HPDE6-E6E7 (cell line): ENCODE results near the gene NCOA1.
"Not testable (repeated sequence)": the region's sequence is repeated elsewhere in the genome, so short reads cannot be mapped to it uniquely, and the experiment has no call there.

ENCODE experiments used
- DNase-seq: peaks from one replicate; pipeline ENCODE4 v3.0.0; 2011; ENCODE audit warnings: missing footprints; ENCODE audit errors: extremely low spot score

NCOA1 gene

DNA sequence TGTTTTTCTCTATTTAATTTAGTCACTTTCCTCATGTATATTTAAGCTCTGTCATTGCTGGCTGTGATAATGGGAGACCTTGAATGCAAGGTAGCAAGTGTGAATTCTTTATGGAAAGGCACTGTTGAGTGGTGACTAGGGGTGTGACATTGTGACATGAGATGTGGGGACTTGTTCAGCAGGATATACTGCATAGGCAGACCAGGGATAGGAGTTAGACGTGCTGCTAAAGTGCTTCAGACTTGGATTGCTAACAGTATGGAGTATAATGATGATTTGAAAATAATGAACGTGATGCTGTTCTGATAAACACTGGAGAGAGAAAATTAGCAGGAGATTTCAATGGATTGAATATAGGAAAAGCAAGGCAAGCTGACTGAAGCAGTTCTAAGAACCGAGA lies 135.1 kb downstream of the NCOA1 start:
- DNase-seq = no peak

DNA sequence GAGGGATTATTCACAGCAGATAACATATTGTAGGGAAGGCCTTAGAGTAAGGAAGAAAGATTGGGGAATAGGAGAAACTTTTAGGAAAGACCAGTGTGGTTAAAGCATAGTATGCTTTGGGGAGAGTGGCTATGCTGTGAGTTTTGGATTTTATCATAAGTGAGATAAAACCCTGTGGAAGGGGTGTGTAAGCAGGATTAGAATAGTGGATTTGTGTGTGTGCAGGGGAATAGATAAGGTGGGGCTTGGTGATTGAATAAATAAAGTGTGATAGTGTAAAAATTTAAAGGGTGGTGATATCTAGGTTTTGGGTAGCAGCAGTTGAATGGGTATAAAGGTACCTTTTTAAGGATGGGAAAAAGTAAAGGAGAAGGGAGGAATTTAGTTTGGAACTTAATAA lies 137.7 kb downstream of the NCOA1 start:
- no peak for DNase-seq

DNA sequence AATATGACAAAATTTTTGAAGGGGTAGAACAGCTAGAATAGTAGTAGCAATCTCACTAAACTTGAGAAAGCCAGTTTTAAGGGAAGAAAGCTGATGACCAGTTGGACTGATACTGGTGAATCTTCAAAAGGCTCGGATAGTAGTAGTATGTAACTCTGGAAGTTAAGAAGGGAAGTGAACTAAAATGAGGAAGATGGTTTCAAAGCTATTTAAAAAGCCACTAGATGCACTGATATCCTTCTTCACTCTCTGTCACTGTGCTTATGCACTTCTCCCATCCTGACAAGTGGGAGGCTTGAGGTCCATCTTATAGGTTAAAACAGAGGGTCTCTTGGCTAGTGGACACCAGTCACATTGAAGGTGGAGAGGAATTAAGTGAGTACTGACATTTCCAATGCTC lies 141.1 kb downstream of the NCOA1 start:
- DNase-seq = no peak

DNA sequence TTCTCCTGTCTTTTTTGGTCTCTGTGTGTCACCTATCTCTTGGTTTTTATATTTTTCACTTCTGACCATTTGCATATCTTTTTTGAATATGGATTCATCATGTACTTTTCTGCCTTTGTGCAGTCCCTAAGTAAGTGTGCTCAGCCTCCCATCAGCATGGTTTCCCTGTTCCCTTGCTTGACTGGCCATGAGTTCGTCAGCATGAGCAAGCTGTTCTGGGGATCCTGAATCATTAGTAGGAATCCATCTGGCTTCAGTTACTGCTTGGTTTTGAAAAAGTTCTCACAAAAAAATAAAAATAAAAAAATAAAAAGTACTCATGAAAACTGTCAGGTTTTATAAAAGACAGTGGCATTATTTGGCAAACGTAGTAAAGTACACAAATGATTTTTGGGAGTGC lies 144.1 kb downstream of the NCOA1 start:
- DNase-seq = no peak

DNA sequence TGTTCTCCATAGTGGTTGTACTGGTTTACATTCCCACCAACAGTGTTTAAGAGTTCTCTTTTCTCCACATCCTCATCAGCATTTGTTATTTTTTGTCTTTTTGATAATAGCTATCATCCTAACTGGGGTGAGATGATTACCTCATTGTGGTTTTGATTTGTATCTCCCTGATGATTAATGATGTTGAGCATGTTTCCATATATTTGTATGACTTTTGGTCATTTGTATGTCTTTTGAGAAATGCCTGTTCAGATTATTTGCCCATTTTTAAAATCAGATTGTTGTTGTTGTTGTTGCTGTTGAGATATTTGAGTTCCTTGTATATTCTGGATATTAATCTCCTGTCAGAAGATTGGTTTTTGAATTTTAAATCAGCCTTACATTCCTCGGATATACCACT lies 147.5 kb downstream of the NCOA1 start:
- no peak for DNase-seq

DNA sequence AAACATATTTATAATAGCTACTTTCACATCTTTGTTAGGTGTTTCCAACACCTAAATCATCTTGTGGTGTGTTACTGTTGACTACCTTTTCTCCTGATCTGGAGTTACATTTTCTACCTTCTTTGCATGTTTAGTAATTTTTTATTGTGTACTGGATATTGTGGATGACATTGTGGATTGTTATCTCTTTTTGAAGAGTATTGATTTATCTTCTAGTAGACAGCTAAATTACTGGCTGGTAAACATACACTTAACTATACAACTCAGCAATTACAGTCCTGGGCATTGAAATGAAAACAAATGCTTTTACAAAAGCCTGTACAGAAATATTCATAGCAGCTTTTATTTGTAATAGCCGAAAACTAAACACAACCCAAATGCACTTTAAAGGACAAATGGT lies 151.3 kb downstream of the NCOA1 start:
- no peak for DNase-seq

DNA sequence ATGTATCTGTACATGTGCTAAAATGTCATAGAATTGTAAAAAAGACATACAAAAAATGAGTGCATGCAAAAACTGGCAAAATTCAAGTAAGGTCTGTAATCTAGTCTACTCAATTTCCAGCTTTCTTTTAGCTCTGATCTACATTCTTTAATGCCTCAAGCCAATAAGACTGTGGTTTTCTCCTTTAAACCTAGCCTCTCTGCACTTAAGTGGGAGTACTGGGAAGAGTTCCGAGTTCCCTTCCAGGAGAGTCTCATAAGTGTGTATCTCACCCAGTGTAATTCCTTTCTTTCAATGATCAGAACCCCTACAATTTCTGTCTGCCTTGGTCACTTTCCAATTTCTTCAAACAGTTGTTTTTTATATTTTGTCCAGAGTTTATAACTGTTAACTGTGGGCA lies 152.0 kb downstream of the NCOA1 start:
- no peak for DNase-seq

DNA sequence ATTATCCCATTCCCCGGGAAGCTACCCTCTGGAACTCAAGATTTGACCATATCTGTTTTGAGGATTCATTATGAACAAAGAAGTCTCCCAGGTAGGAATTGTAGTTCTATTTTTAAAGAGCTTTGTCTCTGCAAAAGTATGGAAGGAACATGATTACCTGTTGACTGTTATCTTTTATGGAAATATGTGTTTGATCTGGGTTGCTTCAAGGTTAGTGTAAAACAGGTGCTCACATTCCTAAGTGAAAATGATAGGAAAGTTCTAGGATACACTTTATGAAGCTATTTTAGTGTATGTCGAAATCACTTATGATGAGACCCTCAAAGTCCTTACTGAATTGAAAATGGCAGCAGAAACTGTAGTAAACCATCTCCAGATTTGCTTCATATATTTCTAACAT lies 153.0 kb downstream of the NCOA1 start:
- no peak for DNase-seq

DNA sequence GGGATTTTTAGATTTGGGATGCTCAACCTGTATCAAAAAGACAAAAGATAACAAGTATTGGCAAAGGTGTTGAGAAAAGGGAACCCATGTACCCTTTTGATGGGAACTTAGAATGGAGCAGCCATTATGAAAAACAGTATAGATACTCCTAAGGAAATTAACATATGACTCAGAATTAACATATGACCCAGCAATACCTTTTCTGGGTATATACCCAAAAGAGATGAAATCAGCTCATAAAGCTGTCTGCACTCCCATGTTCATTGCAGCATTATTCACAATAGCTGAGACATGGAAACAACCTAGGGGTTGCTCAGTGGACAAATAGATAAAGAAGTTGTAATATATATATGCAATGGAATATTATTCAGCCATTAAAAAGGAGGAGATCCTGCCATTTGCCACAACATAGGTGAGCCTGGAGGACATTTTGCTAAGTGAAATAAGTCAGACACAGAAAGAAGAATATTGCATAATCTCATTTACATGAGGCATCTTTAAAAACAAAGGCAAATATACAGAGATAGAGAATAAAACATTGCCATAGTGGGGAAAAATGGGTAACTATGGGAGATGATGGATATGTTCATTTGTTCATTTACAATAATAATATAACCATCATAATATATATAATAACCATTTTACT lies 160.1 kb downstream of the NCOA1 start:
- DNase-seq = no peak

DNA sequence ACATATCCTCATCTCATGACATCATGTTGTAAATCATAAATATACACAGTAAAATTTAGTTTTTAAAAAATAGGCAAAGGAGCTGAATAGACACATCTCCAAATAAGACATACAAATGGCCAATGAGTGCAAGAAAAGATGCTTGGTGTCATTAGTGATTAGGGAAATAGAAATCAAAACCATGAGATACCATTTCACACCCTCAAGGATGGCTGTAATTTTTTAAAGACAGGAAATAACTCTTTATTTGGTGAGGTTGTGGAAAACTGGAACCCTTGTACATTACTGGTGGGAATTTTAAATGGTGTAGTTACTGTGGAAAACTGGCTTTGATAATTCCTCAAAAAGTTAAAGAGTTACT lies 160.6 kb downstream of the NCOA1 start:
- no peak for DNase-seq

DNA sequence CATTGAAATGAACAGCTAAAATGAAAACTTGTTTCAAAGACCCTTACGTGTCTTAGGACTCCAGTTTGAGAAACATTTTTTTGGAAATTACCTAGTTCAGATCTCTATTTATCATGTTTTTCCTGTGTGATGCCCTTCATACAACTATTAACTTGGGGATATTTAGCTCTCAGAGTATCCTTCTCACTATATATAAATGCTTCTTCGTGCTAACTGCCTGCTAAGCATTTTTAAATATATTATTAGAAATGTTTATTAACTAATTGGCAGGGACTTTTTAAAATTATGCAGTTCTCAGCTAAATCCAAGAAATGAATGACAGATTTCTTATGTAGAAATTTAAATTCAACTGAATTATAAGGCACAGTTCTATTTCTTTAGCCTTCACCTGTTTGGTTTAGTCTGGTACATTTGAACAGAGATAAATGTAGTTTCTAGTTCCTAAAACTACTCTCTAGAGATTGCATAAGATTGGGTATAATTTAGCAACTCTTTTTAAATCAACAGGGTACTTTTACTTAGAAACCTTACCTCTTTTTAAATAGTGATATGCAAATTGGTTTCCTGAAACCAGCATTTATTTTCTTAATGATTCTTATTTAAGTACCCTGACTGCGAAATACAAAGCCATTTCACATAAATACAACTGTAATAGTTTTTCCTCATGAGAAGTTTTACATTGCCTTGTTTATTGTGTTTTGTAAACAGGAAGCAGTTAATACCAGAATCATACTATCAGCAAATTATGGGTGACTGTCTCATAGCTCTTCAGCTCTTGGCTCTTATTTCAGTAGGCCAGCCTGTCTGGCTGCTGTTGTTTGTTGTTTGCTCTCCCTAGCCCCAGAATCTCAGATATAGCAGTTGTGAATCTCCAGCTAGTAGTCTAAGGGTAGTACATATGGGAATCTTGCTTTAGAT lies 161.5 kb downstream of the NCOA1 start:
- DNase-seq = no peak

DNA sequence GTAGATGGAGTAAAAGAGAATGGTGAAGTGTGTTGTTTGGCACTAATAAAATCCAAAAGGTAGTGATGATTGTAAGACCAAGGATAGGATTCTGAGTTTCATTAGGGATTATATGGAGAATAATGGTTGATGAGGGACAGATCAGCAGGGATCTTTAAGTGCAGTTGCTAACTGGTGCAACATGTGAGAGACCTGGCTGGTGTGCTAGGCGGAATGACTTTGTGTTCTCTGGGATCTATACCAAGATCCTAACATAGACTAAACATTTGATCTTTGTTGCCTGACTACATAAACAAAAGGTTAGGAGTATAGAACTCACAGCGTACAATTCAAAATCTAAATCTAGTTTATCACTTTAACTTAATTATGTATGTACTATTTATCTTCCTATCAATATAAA lies 166.8 kb downstream of the NCOA1 start:
- no peak for DNase-seq

DNA sequence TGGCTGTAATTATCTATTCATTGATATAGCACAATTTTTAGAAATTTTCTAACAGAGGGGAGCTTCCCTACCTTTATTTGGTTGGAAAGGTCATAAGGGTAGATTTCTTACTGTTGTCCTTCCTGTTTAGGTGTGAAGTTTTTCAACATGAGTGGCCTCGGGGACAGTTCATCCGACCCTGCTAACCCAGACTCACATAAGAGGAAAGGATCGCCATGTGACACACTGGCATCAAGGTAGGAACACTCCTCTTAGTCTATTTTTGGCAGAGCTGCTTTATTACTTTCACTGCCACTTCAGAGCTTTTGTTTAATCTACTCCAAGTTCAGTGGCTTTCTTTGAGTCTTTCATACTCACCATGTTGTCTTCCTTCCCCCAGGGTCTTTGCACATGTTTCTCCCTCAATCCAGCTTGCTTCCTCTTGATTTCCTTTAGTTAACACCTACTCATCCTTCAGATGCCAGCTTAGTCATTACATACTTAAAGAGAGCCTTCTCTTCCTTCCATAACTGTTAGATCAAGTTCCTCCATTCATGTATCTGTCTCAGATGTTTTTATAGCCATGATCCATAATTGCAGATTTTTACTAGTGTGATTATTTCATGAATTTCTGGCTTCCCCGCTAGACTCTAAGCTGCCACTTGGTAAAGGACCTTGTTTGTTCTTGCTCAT lies 167.6 kb downstream of the NCOA1 start:
- DNase-seq = no peak

DNA sequence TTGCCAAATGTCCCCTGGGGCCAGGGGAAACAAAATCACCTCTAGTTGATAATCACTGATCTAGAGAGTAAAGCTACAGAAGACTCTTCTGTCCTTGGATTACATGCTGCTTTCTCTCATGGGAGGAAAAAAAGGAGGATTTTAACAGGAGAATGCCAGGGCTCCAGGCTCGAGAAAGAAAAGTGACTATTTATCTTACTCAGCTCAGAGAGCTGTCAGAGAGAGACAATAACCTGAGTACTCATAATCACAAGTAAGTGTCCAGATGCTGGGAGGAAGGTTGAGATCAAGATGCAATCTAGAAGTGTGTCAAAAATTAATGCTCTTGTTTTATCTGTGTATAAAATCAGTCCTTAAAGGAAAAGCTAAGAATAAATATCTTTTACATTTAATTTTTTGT lies 168.8 kb downstream of the NCOA1 start:
- DNase-seq = no peak

DNA sequence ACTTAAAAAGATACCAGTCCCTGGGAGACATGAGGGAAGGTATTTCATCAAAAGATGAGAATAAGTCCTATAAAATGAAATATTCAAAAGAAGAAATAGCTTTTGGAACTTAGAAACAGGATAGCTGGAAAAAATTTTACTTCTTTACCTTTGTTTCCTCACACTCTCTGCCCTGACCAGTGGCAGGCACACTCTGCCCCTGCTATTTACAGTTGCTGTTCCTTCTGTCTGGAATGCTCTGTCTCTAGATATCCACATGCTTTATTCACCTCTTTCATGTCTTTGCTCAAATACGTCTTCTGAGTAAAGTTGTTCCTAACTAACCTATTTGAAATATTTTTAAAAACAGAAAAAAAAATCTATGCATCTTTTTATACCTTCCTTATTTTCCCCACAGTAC lies 176.5 kb downstream of the NCOA1 start:
- no peak for DNase-seq

DNA sequence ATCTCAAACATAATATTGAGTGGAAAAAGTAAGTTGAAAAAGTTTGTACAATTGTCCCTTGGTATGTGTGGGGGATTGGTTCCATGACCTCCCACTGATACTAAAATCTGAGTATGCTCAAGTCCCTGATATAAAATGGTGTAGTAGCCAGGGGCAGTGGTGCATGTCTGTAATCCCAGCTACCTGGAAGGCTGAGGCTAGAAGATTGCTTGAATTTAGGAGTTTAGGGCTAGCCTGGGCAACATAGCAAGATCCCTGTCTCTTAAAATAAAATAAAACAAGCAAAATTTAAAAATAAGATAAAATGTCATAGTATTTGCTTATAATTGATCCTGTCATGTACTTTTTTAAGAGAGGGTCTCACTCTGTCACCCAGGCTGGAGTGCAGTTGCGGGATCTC lies 180.2 kb downstream of the NCOA1 start:
- DNase-seq = no peak

DNA sequence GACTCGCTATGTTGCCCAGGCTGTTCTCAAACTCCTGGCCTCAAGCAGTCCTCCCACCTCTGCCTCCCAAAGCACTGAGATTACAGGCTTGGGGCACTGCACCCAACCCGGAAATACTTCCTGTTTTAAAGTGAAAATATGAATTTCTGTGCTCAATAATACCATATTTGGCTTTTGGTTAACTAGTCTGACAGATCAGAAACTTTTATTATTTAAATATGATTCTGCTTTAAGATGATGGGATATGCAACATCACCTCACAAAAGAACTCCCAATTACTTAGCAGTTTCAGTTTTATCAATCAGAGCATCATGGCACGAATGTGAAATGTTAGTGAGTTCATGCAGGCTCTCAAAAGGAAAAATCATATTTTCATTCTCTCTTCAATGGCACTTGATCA lies 181.5 kb downstream of the NCOA1 start:
- DNase-seq = no peak

DNA sequence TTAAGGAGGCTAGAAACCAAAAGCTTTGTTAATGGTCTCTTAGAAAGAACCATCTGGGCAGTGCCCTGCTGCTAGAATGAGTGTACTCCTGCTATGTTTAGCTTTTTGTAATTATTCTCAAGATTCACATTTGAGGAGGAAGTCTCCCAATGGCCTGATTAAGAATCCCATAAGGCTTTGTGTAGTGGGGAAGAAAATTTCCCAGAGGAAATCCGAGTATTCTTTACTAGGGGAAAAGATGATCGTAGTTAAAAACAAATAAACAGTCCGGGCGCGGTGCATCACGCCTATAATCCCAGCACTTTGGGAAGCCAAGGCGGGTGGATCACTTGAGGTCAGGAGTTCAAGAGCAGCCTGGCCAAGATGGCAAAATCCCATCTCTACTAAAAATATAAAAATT lies 184.3 kb downstream of the NCOA1 start:
- no peak for DNase-seq

DNA sequence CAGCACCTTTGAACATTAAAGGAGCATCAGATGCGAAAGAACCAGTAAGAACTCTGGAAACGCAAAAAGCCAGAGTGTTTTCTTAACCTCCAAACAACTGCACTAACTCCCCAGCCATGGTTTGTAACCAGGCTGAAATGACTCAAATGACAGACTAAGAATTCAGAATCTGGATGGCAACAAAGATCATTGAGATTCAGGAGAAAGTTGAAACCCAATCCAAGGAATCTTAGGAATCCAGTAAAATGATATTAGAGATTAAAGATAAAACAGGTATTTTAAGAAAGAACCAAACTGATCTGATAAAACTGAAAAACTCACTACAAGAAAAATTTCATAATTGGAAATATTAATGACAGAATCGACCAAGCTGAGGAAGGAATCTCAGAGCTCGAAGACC lies 185.4 kb downstream of the NCOA1 start:
- no peak for DNase-seq

DNA sequence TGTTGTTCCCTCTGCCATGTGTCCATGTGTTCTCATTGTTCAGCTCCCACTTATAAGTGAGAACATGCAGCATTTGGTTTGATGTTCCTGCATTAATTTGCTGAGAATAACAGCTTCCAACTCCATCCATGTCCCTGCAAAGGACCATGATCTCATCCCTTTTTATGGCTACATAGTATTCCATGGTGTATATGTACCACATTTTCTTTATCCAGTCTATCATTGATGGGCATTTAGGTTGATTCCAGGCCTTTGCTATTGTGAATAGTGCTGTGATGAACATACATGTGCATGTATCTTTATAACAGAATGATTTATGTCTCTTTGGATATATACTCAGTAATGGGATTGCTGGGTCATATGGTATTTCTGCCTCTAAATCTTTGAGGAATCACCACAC lies 187.0 kb downstream of the NCOA1 start:
- not testable (repeated sequence) for DNase-seq

DNA sequence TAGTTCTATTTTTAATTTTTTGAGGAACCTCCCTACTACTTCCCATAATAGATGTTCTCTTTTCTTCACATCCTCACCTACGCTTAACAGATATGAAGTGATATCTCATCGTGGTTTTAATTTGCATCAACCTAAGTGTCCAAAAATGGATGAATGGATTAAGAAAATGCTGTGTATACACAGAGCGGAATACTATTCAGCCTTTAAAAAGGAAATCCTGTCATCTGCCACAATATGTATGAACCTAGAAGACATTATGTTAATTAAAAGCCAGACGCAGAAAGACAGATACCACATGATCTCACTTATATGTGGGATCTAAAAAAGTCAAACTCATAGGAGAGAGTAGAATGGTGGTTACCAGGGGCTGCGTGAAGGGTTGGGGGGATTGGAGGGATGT lies 189.1 kb downstream of the NCOA1 start:
- no peak for DNase-seq

DNA sequence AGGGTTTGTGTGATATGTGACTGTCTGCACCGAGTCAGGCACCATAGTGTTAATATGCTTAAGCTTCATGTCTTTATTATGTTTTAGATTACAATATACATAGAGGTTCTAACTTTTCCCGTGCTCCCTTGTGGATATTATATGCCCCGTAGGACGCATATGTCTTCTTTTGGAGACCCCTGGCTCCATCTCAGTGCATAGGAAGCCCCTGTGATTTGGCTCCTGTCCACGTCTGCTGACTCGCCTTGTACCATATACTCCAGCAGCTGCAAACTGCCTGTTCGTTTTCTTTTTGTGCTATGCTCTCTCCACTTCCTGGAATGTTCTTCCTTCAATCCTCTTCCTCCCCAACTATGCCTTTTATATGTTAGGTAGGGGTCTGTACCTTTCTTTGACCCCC lies 191.2 kb downstream of the NCOA1 start:
- no peak for DNase-seq

DNA sequence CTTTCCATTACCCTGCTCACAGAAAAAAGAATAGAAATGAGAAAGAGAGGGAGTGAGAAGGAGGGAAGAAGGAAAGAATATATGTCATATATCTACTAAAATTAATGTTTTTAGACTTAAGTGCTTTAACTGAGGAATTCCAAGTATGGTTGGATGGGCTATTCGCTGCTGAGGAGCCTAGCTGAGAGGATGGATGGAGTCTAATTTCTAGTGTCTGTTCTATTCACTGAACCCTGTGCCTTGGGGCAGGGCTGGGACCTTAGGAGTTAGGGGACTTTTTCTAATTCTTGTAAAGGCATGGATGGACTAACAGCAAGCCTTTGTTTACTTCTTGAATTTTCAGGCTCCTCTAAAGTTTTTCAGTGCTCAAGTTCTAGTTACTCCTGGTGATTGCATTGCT lies 192.4 kb downstream of the NCOA1 start:
- no peak for DNase-seq
